DMS53 treated with DMSO at 0.1 percent for 48 hours (cell line): ENCODE data around the gene XRCC1.

Source experiments
- DNase-seq: peaks from one replicate; lab custom pipeline; 2025; ENCODE audit not compliant: unreplicated experiment; lab: John Stamatoyannopoulos, UW

XRCC1 gene

DNA sequence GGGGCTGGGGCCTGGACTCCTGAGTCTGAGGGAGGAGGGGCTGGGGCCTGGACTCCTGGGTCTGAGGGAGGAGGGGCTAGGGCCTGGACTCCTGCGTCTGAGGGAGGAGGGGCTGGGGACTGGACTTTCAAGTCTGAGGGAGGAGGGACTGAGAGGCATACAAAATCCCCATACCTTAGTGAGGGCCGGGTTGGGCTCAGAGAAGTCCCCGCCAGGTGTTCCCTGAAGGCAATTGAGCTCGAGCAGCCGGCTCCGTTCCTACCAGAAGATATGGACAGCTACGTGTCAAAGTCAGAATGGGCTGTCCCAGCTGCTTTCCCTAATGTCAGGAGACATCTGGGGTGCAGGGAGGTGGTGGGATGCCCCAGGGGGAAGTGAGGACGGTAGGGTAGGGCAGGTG is 80.2 kb downstream of the XRCC1 start:
- no peak for DNase-seq
